ENCODE data around the gene KRT81.
"Not testable (repeated sequence)": the region's sequence is repeated elsewhere in the genome, so short reads cannot be mapped to it uniquely, and the experiment has no call there.

KRT81 gene

GRCh38 chr12:52241205-52241842 lies 50.0 kb downstream of the KRT81 start:
- DNase-seq (ENCODE audit: low read depth), result no peak

- DNase-seq (ENCODE audit: low read depth), result not testable (repeated sequence)
Observed at GRCh38 chr12:52240247-52240646, 51.1 kb downstream of the KRT81 start.

DNA sequence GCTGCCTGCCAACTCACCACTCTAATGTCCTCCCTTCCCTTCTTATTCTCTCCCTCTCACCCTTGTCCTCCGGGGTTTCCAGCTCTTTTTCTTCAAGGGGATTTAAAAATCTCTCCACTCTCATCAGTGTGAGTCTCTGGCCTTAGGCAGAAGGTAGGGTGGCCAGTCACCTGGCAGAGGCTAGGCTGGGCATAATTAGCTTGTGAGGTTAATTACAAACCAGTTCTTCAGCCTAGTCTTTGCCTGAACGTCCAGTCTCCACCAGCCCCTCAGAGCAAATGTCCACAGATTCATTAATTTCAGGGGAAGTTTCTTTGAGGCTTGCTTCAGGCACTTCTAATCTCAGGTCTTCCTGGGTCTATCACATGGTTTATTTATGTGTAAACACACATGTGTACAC lies 51.6 kb downstream of the KRT81 start:
- no peak for DNase-seq (ENCODE audit: low read depth)

- DNase-seq (ENCODE audit: low read depth), result no peak
Observed at GRCh38 chr12:52238916-52239646, 52.3 kb downstream of the KRT81 start.

DNA sequence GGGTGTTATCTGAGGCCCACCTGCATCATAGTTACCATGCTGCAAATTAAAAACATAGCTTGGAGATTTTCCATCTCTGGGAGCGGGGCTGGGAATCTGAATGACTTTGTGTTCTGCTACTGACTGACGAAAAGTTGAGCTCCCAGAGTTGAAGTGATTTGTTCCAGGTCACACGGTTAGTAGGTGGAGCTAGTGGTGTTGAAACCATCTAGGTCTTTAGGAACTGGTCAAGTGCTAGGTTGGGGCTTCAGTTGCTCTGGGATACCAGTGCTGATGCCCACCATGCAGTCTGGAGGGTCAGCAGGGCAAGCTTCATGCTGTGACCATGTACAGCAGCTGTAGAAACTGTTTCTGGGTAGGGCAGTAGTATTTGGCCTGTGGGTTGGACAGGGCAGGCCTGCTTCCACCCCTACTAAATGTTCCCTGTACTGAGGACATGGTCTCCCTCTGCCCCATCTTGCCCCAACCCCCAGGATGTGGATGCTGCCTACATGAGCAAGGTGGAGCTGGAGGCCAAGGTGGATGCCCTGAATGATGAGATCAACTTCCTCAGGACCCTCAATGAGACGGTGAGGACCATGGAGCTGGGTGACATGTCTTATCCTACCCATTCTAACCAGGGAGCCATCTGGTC lies 53.0 kb downstream of the KRT81 start:
- no peak for DNase-seq (ENCODE audit: low read depth)

DNA sequence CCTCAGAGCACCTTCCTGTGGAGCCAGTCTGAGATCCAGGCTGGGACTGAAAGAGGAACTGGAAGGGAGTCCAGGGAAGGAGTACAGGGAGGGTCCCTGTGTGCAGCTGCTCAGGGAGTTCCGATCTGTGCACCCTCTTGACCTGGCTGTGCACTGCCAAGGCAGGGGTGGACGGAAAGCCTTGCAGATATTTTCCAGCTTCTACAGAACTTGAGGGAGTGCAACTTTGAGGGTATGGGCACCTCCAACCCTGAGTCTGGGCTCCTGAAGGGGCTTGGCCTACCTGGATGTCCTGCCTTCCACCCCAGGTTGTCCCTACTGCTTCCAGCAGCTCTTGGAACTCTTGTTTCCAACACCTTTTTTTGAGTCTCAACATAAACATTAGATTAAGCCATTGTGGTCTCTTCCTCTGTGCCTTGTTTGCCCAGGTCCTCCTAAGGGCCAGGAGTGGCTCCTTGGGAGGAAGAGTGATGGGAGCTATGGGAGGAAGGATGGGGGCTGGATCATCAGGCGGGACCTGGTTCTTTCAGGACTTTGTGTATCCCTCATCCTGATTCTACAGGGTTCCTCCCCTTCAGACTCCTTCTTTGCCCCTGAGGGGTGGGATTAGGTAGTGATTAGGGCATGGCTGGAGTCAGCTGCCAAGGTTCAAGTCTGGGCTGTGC lies 54.8 kb downstream of the KRT81 start:
- DNase-seq (ENCODE audit: low read depth), result no peak
